ENCODE measurements around the gene GABPB1.

GABPB1 gene

GRCh38 chr15:50241684-50242450 lies 113.1 kb downstream of the GABPB1 start:
- DNase-seq (ENCODE audit: low spot score), result no peak

GRCh38 chr15:50238255-50238654 lies 116.7 kb downstream of the GABPB1 start:
- no peak for DNase-seq (ENCODE audit: low spot score)

GRCh38 chr15:50236433-50236832 lies 118.6 kb downstream of the GABPB1 start:
- no peak for DNase-seq (ENCODE audit: low spot score)

- DNase-seq (ENCODE audit: low spot score), result no peak
These were observed 119.2 kb downstream of the GABPB1 start for GRCh38 chr15:50235794-50236193.

DNA sequence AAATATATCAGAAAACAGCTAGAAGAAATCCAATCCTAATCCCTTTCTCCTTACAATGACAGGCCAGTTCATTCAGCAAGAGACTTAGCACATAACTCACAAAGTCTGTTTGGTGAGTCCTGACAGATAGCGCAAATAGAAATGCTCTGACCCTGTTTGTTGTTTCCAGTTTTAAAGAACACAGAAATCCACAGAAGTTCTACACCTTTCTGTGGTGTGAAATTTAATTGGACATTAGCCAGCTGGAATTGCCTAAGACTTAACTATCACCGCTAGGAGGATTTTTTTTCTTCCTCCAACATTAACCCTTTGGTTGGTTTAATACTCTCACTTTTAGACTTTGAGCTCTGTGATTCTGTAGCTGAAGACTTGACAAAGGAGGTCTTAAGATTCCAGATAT lies 120.2 kb downstream of the GABPB1 start:
- DNase-seq (ENCODE audit: low spot score), result no peak

DNA sequence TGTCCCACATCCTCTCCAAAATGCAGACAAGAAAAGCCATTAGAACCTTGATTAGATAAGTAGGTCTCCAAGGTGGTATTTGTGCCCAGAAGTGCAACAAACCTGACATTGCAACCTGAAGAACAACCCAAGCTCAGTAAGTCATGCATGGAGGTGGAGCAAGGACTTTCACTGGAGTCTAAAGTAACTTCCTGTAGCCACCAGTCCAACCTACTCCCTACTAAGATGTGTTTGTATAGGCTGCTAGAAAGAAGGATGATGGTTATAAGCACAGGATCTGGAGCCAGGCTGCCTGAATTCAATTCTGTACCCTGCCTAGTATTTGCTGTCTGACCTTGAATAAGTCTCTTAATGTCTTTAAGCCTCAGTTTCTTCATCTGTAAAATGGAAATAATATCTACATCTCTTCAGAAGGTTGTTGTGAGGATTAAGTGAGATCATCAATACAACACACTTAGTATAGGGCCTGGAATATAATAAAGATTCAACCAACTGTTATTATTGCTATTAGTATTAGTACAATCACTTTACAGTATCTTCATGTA lies 121.7 kb downstream of the GABPB1 start:
- no peak for DNase-seq (ENCODE audit: low spot score)

DNA sequence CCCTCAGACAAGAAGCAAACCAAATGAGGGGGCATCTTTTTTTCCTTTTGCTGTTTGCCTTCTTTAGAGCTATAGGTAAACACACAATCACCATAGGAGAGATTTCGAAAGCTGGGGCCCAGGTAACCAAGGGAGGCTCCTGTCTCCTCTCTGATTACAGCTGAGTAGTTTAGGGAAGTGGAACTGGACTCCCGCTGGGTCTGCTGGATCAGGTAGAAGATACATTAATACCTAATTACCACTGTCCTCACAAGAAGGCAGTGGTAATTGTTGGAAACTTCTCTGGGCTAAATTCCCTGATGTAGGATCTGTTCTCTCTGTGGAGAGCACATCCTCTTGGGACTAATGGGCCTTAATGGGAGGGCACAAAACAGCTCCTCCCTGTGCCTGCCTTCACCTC lies 122.2 kb downstream of the GABPB1 start:
- DNase-seq (ENCODE audit: low spot score), result no peak

DNA sequence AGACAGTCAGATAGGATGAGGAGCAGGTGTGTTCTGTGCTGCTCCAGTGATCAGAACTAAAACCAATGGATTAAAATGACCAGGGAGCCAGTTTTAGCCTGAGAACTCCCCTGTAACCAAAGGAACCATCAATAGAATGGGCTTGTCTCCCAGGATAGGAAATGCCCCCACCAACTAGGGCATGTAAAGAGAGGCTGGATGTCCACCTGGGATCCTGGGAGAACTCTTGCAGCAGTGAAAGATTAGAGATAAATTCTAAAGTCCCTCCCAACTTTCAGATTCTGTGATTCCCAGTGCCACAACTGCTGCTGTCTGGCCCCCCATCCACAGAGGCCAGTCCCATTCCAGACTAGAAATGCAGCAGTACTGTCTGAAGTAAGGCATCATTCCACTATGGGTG lies 123.2 kb downstream of the GABPB1 start:
- no peak for DNase-seq (ENCODE audit: low spot score)

- DNase-seq (ENCODE audit: low spot score), result no peak
These were observed 125.7 kb downstream of the GABPB1 start for GRCh38 chr15:50229336-50229735.

GRCh38 chr15:50228866-50229265 lies 126.1 kb downstream of the GABPB1 start:
- no peak for DNase-seq (ENCODE audit: low spot score)

- DNase-seq (ENCODE audit: low spot score), result no peak
These were observed 127.9 kb downstream of the GABPB1 start for GRCh38 chr15:50227076-50227475.

DNA sequence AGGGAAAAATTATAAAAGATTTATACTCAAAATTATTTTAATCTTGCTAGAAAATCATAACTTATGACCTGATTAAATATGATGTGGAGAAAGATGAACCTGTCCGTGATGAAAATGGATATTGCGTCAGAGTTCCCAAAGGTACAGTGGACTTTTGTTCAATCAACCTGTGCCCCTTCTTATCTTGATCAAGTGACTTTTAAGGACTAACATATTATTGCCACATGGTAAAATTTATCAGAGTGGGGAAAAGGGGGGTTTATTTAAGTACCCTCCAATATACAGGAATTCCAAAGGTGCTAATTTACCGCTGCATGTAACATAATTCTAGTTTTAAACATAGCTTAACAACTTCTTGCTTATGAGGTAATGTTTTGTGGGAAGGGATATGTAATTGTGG lies 129.1 kb downstream of the GABPB1 start:
- no peak for DNase-seq (ENCODE audit: low spot score)
